Muscle layer of duodenum (tissue), 2 donors: Measurements from ENCODE around the gene LEPR.
"Not testable (repeated sequence)": the region's sequence is repeated elsewhere in the genome, so short reads cannot be mapped to it uniquely, and the experiment has no call there.

Source experiments
- H3K27ac ChIP-seq: one replicate; pipeline ENCODE4 v1.7.0; 2013; ENCODE audit warnings: mild to moderate bottlenecking, low read length
- H3K27me3 ChIP-seq: one replicate; pipeline ENCODE4 v1.7.0; 2013; ENCODE audit warnings: low read depth, mild to moderate bottlenecking, control low read depth, low read length
- H3K36me3 ChIP-seq, 2 donors: one replicate each; pipeline ENCODE4 v1.7.0; 2013; ENCODE audit warnings: low read length in 2 of 2, control low read depth in 1 of 2, mild to moderate bottlenecking in 1 of 2; ENCODE audit not compliant: insufficient read depth in 2 of 2, control insufficient read depth in 1 of 2
- H3K4me1 ChIP-seq, 2 donors: one replicate each; pipeline ENCODE4 v1.7.0; 2013; ENCODE audit warnings: low read length in 2 of 2, mild to moderate bottlenecking in 2 of 2, control low read depth in 1 of 2, moderate library complexity in 1 of 2; ENCODE audit not compliant: insufficient read depth in 2 of 2, control insufficient read depth in 1 of 2
- H3K4me3 ChIP-seq, 2 donors: one replicate each; pipeline ENCODE4 v1.7.0; 2013; ENCODE audit warnings: low read length in 2 of 2, low read depth in 1 of 2, mild to moderate bottlenecking in 1 of 2
- H3K9me3 ChIP-seq, 2 donors: one replicate each; pipeline ENCODE4 v1.7.0; 2013; ENCODE audit warnings: low read length in 2 of 2, control low read depth in 1 of 2, mild to moderate bottlenecking in 1 of 2; ENCODE audit not compliant: control insufficient read depth in 1 of 2
- donor health status: healthy.

The LEPR gene

GRCh38 chr1:65441464-65441863, 21.0 kb downstream of the LEPR start:
- H3K27ac ChIP-seq: no peak overlapping the region
- peaks cover 0 to under 1% of the 10 kb centered on the region in 2 donors for H3K4me1 ChIP-seq
- no peaks in the 10 kb centered on the region for H3K9me3 ChIP-seq
- H3K27me3 ChIP-seq: no peaks in the 10 kb centered on the region
- no peak overlapping the region for H3K4me3 ChIP-seq
- H3K36me3 ChIP-seq: no peaks in the 10 kb centered on the region

- Histone ChIP-seq H3K4me3 (no peak overlapping the region), H3K27ac (no peak overlapping the region)
Measured at GRCh38 chr1:65442442-65442841, 22.0 kb downstream of the LEPR start.

GRCh38 chr1:65443647-65444046, 23.2 kb downstream of the LEPR start:
- Histone ChIP-seq H3K9me3 (no peaks in the 10 kb centered on the region), H3K27ac (no peak overlapping the region), H3K4me3 (no peak overlapping the region)

More at GRCh38 chr1:65442442-65442841, 22.0 kb downstream of the LEPR start:
- no peaks in the 10 kb centered on the region for H3K36me3 ChIP-seq
- no peaks in the 10 kb centered on the region for H3K27me3 ChIP-seq
- H3K4me1 ChIP-seq: no peaks in the 10 kb centered on the region
- H3K9me3 ChIP-seq: no peaks in the 10 kb centered on the region

GRCh38 chr1:65444128-65444640, 23.7 kb downstream of the LEPR start:
- no peaks in the 10 kb centered on the region for H3K9me3 ChIP-seq
- H3K4me1 ChIP-seq: no peaks in the 10 kb centered on the region
- no peak overlapping the region for H3K4me3 ChIP-seq
- no peak overlapping the region for H3K27ac ChIP-seq
- H3K27me3 ChIP-seq: no peaks in the 10 kb centered on the region
- H3K36me3 ChIP-seq: no peaks in the 10 kb centered on the region

More at GRCh38 chr1:65443647-65444046, 23.2 kb downstream of the LEPR start:
- no peaks in the 10 kb centered on the region for H3K4me1 ChIP-seq
- H3K27me3 ChIP-seq: no peaks in the 10 kb centered on the region
- no peaks in the 10 kb centered on the region for H3K36me3 ChIP-seq

GRCh38 chr1:65445837-65446236, 25.4 kb downstream of the LEPR start:
- Histone ChIP-seq H3K9me3 (no peaks in the 10 kb centered on the region), H3K4me3 (no peak overlapping the region), H3K4me1 (no peaks in the 10 kb centered on the region), H3K27me3 (no peaks in the 10 kb centered on the region), H3K27ac (no peak overlapping the region), H3K36me3 (no peaks in the 10 kb centered on the region)

- no peak overlapping the region for H3K27ac ChIP-seq
- no peaks in the 10 kb centered on the region for H3K36me3 ChIP-seq
- no peaks in the 10 kb centered on the region for H3K9me3 ChIP-seq
- no peak overlapping the region for H3K4me3 ChIP-seq
- H3K4me1 ChIP-seq: no peaks in the 10 kb centered on the region
- no peaks in the 10 kb centered on the region for H3K27me3 ChIP-seq
Measured at GRCh38 chr1:65449214-65449823, 28.9 kb downstream of the LEPR start.

- not testable (repeated sequence) for H3K9me3 ChIP-seq, H3K4me3 ChIP-seq, H3K4me1 ChIP-seq, H3K36me3 ChIP-seq, H3K27me3 ChIP-seq, H3K27ac ChIP-seq
Measured at GRCh38 chr1:65455678-65456077, 35.2 kb downstream of the LEPR start.

- Histone ChIP-seq H3K9me3 (no peaks in the 10 kb centered on the region), H3K4me1 (no peaks in the 10 kb centered on the region), H3K4me3 (no peak overlapping the region), H3K27ac (no peak overlapping the region), H3K27me3 (no peaks in the 10 kb centered on the region), H3K36me3 (no peaks in the 10 kb centered on the region)
Measured at GRCh38 chr1:65456481-65456880, 36.0 kb downstream of the LEPR start.

- Histone ChIP-seq H3K9me3 (no peaks in the 10 kb centered on the region), H3K27me3 (no peaks in the 10 kb centered on the region)
Measured at GRCh38 chr1:65457868-65458267, 37.4 kb downstream of the LEPR start.

GRCh38 chr1:65458730-65459396, 38.4 kb downstream of the LEPR start:
- no peaks in the 10 kb centered on the region for H3K36me3 ChIP-seq
- no peak overlapping the region for H3K4me3 ChIP-seq
- no peaks in the 10 kb centered on the region for H3K27me3 ChIP-seq
- no peaks in the 10 kb centered on the region for H3K4me1 ChIP-seq
- H3K9me3 ChIP-seq: no peaks in the 10 kb centered on the region
- no peak overlapping the region for H3K27ac ChIP-seq

More at GRCh38 chr1:65457868-65458267, 37.4 kb downstream of the LEPR start:
- no peaks in the 10 kb centered on the region for H3K36me3 ChIP-seq
- no peak overlapping the region for H3K27ac ChIP-seq
- no peaks in the 10 kb centered on the region for H3K4me1 ChIP-seq
- H3K4me3 ChIP-seq: no peak overlapping the region

- H3K4me3 ChIP-seq: no peak overlapping the region
- no peaks in the 10 kb centered on the region for H3K27me3 ChIP-seq
Measured at GRCh38 chr1:65459397-65459768, 38.9 kb downstream of the LEPR start.

GRCh38 chr1:65465837-65466236, 45.4 kb downstream of the LEPR start:
- H3K27me3 ChIP-seq, H3K4me3 ChIP-seq, H3K27ac ChIP-seq, H3K36me3 ChIP-seq, H3K9me3 ChIP-seq, H3K4me1 ChIP-seq: not testable (repeated sequence)

More at GRCh38 chr1:65459397-65459768, 38.9 kb downstream of the LEPR start:
- Histone ChIP-seq H3K9me3 (no peaks in the 10 kb centered on the region), H3K4me1 (no peaks in the 10 kb centered on the region), H3K36me3 (no peaks in the 10 kb centered on the region), H3K27ac (no peak overlapping the region)
